Measurements from ENCODE around the gene LRRC47.

Gene LRRC47

DNA sequence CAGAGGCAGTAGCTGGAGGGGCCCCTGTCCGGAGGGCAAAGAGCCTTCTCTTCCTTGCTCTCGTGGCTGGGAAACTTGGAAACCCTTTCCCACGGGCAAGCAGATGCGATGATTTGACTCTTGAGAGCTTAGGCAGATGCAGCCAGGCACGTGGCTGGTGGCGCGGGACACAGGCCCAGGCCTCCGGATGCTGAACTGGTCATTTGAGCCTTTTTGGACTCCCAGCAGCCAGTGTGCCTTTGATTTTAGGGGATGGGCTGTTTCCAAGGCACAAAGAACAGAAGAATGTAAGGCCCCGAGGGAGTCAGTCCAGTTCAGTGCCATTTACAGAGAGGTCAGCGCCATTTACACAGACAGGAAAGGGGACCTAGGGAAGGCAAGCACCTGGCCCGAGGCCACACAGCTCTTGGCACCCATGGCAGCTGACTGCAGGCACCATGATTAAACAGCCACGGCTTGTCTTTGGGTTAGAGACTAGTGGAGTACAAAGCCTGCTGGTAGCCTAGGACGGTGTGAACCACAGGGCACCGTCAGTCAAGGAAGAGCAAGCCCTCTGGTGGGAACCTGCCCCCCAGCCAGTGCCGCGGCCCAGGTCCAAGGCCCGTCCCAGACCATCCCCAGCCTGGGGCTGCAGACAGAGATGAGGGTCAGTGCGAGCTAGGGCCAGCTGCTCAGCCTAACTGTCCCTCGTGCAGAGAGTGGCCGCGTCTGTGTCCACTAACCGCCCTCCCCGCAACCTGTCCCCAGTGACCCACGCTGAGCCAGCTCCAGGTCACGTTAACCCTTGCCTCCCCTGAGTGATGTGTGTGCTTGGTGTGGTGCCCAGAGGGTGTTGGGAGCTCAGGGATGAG, 64.5 kb downstream of the LRRC47 start:
- no peak for DNase-seq

DNA sequence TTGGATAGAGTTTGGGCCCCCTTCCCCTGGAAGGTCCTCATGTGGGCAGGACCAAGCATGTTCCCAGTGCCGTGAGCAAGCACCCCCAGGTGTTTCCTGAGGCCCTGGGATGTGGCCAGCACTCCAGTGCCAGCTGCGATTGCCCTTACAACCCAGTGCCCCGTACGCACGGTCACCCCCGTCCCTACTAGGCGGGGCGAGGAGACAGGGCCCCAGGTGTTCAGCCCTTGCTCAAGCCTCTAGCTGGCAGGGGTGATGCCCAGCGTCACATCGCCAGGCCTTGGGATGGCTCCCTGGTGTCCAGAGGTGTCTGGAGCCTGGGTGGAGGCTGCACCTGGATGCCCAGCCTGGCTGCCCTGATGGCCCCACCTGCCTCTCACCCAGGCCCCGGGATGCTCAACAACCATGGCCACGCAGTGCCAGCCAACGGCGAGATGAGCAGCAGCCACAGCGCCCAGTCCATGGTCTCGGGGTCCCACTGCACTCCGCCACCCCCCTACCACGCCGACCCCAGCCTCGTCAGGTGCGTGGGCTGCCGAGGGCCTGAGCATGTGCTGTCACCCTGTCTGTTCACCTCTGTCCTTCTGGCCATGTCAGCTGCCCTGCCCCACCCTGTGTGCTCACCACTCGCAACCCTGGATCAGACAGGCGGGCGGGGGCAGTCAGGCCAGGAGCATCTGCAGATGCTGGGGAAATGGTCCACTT, 65.6 kb downstream of the LRRC47 start:
- no peak for DNase-seq

DNA sequence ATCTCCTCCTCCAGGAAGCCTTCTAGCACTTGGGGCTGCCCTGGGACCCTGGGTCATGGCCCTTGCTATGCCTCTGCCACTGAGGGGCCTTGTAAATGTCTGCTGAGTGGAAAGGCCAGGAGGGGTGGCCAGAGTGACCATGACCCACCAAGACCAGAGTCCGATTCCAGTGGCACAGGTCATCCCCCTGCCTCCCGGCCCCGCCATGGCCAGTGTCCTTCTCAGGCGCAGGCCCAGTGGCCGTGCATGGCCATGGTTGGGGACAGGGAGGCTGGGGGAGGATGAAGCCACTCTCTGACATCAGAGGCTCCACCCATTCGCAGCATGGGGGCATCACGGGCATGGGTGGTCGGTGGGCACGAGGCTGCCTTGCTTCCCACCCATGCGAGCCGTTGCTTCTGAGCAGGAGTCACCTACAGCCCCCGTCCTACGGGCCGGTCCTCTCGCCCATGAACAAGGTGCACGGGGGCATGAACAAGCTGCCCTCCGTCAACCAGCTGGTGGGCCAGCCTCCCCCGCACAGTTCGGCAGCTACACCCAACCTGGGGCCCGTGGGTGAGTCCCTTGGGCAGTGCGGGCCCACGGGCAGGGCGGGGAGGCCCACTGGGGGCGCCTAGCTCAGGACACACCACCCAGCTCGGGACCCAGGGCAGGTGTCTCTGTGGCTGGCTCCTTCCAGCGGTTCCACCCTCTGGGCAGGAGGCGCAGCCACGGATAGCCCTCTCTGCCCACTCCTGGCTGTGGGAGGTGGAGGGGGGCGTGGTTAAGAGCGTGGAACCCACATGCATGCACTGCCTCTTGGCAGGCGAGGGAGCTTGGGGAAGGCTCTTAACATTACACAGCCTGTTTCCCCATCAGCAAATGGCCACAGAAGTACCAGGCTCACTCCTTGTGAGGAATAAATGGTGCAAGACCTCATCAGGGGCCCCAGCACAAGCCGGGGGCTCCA, 66.4 kb downstream of the LRRC47 start:
- DNase-seq: no peak

All from stimulated activated naive CD4-positive, alpha-beta T cell (primary cell).